SK-N-SH treated with all-trans-retinoic acid at 6 μM for 48 hours (cell line): ENCODE data around the gene ADRA2C.

Experiments used
- ATAC-seq: fragments of 200-7000 bp; cut with Tn5 transposase; 3 replicates; pipeline ENCODE4 v1.9.1; 2020; ENCODE audit warnings: mild to moderate bottlenecking, moderate library complexity
- ARNTL ChIP-seq: fragments of 450-650 bp; formaldehyde crosslinking; IDR thresholded peaks from 2 replicates; pipeline ENCODE4 v1.5.0; 2020; ENCODE audit warnings: low read depth, mild to moderate bottlenecking, moderate library complexity, borderline replicate concordance
- CREB5 ChIP-seq: fragments of 250-450 bp; sonication (Bioruptor Pico); IDR thresholded peaks from 2 replicates; pipeline ENCODE4 v1.5.1; 2020; ENCODE audit warnings: low read depth, mild to moderate bottlenecking, moderate library complexity
- CSDC2 ChIP-seq: fragments of 250-450 bp; sonication (Bioruptor Pico); IDR thresholded peaks from 2 replicates; pipeline ENCODE4 v1.5.0; 2020; ENCODE audit warnings: mild to moderate bottlenecking, moderate library complexity
- CSRNP3 ChIP-seq: fragments of 250-450 bp; sonication (Bioruptor Pico); IDR thresholded peaks from 2 replicates; pipeline ENCODE4 v1.5.1; 2021; ENCODE audit warnings: mild to moderate bottlenecking, moderate library complexity
- ESRRG ChIP-seq: fragments of 250-450 bp; sonication (Bioruptor Pico); IDR thresholded peaks from 2 replicates; pipeline ENCODE4 v1.6.1; 2021; ENCODE audit warnings: mild to moderate bottlenecking
- GLIS3 ChIP-seq: fragments of 250-450 bp; sonication (Bioruptor Pico); IDR thresholded peaks from 2 replicates; pipeline ENCODE4 v1.5.0; 2020; ENCODE audit warnings: mild to moderate bottlenecking, moderate library complexity
- ISL1 ChIP-seq: fragments of 250-450 bp; sonication (Bioruptor Pico); IDR thresholded peaks from 2 replicates; pipeline ENCODE4 v2.1.2; 2022; ENCODE audit warnings: mild to moderate bottlenecking, moderate library complexity
- PATZ1 ChIP-seq: fragments of 250-450 bp; sonication (Bioruptor Pico); IDR thresholded peaks from 2 replicates; pipeline ENCODE4 v1.8.0; 2020; ENCODE audit warnings: mild to moderate bottlenecking, moderate library complexity, borderline replicate concordance
- POU6F1 ChIP-seq: fragments of 250-450 bp; sonication (Bioruptor Pico); IDR thresholded peaks from 2 replicates; pipeline ENCODE4 v1.8.0; 2021; ENCODE audit warnings: low read depth, mild to moderate bottlenecking, moderate library complexity, borderline replicate concordance
- PPARA ChIP-seq: fragments of 250-450 bp; sonication (Bioruptor Pico); IDR thresholded peaks from 2 replicates; pipeline ENCODE4 v1.5.0; 2020; ENCODE audit warnings: mild to moderate bottlenecking, borderline replicate concordance
- RARB ChIP-seq: fragments of 250-450 bp; sonication (Bioruptor Pico); IDR thresholded peaks from 2 replicates; pipeline ENCODE4 v1.8.0; 2021; ENCODE audit warnings: mild to moderate bottlenecking, moderate library complexity
- SNAI2 ChIP-seq: fragments of 250-450 bp; sonication (Bioruptor Pico); IDR thresholded peaks from 2 replicates; pipeline ENCODE4 v1.5.0; 2020; ENCODE audit warnings: mild to moderate bottlenecking, moderate library complexity
- TCF4 ChIP-seq: fragments of 250-450 bp; sonication (Bioruptor Pico); IDR thresholded peaks from 2 replicates; pipeline ENCODE4 v1.8.0; 2021; ENCODE audit warnings: mild to moderate bottlenecking, moderate library complexity, borderline replicate concordance
- TOX ChIP-seq: fragments of 250-450 bp; sonication (Bioruptor Pico); IDR thresholded peaks from 2 replicates; pipeline ENCODE4 v1.8.0; 2021; ENCODE audit warnings: mild to moderate bottlenecking, moderate library complexity, borderline replicate concordance
- TSHZ2 ChIP-seq: fragments of 250-450 bp; sonication (Bioruptor Pico); IDR thresholded peaks from 2 replicates; pipeline ENCODE4 v1.5.0; 2020; ENCODE audit warnings: mild to moderate bottlenecking, moderate library complexity
- ZC3H10 ChIP-seq: fragments of 250-450 bp; sonication (Bioruptor Pico); IDR thresholded peaks from 2 replicates; pipeline ENCODE4 v1.5.1; 2021; ENCODE audit warnings: mild to moderate bottlenecking, moderate library complexity
- ZNF565 ChIP-seq: fragments of 450-650 bp; formaldehyde crosslinking; conservative IDR thresholded peaks from 2 replicates; pipeline ENCODE4 v1.5.0; 2020; ENCODE audit warnings: low read depth, mild to moderate bottlenecking, moderate library complexity
- ZNF70 ChIP-seq: fragments of 450-650 bp; formaldehyde crosslinking; IDR thresholded peaks from 2 replicates; pipeline ENCODE4 v1.5.0; 2020; ENCODE audit warnings: mild to moderate bottlenecking, moderate library complexity
- ZNF8 ChIP-seq: fragments of 450-650 bp; formaldehyde crosslinking; IDR thresholded peaks from 2 replicates; pipeline ENCODE4 v1.5.0; 2020; ENCODE audit warnings: mild to moderate bottlenecking, moderate library complexity

ADRA2C gene

GRCh38 chr4:3777033-3777390 lies 10.8 kb downstream of the ADRA2C start:
- TF ChIP-seq ISL1 (no peak), SNAI2 (CRISPR knock-in tag) (no peak), ARNTL (CRISPR knock-in tag) (no peak), CREB5 (no peak), PATZ1 (CRISPR knock-in tag) (no peak), RARB (CRISPR knock-in tag) (no peak)
- TF ChIP-seq, all 23 proteins: peak for 0
- no peak for ATAC-seq

GRCh38 chr4:3777669-3778068 lies 11.5 kb downstream of the ADRA2C start:
- ATAC-seq: no peak
- TF ChIP-seq CREB5: no peak
- TF ChIP-seq TOX (CRISPR knock-in tag): no peak
- no peak for TF ChIP-seq ZNF8 (CRISPR knock-in tag)
- TF ChIP-seq PATZ1 (CRISPR knock-in tag): no peak
- no peak for TF ChIP-seq CSRNP3 (CRISPR knock-in tag)
- no peak for TF ChIP-seq TSHZ2 (CRISPR knock-in tag)
- TF ChIP-seq ARNTL (CRISPR knock-in tag): no peak
- no peak for TF ChIP-seq ESRRG
- TF ChIP-seq GLIS3: no peak
- no peak for TF ChIP-seq TCF4 (CRISPR knock-in tag)

- ATAC-seq: no peak
- no peak for TF ChIP-seq ARNTL (CRISPR knock-in tag)
- no peak for TF ChIP-seq SNAI2 (CRISPR knock-in tag)
- TF ChIP-seq TCF4 (CRISPR knock-in tag): no peak
- no peak for TF ChIP-seq GLIS3
- TF ChIP-seq TSHZ2 (CRISPR knock-in tag): no peak
- no peak for TF ChIP-seq POU6F1
- TF ChIP-seq ZC3H10: no peak
- no peak for TF ChIP-seq ZNF70
- no peak for TF ChIP-seq TOX (CRISPR knock-in tag)
- TF ChIP-seq ZNF565 (CRISPR knock-in tag): no peak
- TF ChIP-seq PATZ1 (CRISPR knock-in tag): no peak
- TF ChIP-seq ISL1: no peak
- no peak for TF ChIP-seq CSDC2 (CRISPR knock-in tag)
- TF ChIP-seq PPARA (CRISPR knock-in tag): no peak
Observed at GRCh38 chr4:3779509-3779908, 13.3 kb downstream of the ADRA2C start.
